ENCODE results near the gene STK17A. TPM values are rescaled to one million over a fixed set of nuclear protein-coding genes. Genes with fewer than 3 reads are reported as not detected.

STK17A gene
- total RNA-seq, 4 donors from 2014 or later = 6.5 to 17.1 (median 13.3) TPM

DNA sequence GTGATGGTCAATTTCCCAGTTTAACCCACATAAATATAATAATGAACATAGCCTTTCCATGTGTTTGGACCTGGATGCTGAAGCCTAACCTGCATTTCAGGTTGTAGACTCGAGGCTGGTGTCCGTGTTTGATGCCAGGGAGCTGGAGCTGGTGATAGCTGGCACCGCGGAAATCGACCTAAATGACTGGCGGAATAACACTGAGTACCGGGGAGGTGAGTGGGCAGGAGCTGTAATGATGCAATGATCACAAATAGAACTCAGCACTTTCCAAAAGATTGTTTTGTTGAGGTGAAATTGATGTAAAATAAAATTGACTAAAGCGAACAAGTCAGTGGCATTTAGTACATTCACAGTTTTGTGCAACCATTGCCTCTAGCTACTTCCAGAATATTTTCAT is 30.8 kb upstream of the STK17A start:
- H3K4me3 ChIP-seq (ENCODE audit: low read depth, poor library complexity, severe bottlenecking) = no peak overlapping the region
- DNase-seq (ENCODE audit: low spot score in 2 of 2) = no peak
- 86 to 89% methylated on average over 8 of the region's 8 CpGs for WGBS, 2 donors
- intact Hi-C loops (cut with DNase I; ENCODE audit: low total_unique reads) = no loop called here
- no peak for TF ChIP-seq POLR2A (IDR thresholded peaks at IDR 0.05)
- TF ChIP-seq, protein P1, sequence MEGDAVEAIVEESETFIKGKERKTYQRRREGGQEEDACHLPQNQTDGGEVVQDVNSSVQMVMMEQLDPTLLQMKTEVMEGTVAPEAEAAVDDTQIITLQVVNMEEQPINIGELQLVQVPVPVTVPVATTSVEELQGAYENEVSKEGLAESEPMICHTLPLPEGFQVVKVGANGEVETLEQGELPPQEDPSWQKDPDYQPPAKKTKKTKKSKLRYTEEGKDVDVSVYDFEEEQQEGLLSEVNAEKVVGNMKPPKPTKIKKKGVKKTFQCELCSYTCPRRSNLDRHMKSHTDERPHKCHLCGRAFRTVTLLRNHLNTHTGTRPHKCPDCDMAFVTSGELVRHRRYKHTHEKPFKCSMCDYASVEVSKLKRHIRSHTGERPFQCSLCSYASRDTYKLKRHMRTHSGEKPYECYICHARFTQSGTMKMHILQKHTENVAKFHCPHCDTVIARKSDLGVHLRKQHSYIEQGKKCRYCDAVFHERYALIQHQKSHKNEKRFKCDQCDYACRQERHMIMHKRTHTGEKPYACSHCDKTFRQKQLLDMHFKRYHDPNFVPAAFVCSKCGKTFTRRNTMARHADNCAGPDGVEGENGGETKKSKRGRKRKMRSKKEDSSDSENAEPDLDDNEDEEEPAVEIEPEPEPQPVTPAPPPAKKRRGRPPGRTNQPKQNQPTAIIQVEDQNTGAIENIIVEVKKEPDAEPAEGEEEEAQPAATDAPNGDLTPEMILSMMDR (IDR thresholded peaks at IDR 0.05) = no peak

GRCh38 chr7:43553999-43554398 is 28.9 kb upstream of the STK17A start:
- no peak for DNase-seq (ENCODE audit: low spot score in 2 of 2)
- WGBS, 2 donors = 45 to 52% methylated on average over 3 of the region's 3 CpGs
- H3K4me3 ChIP-seq (ENCODE audit: low read depth, poor library complexity, severe bottlenecking) = no peak overlapping the region
- no peak for TF ChIP-seq POLR2A (IDR thresholded peaks at IDR 0.05)
- TF ChIP-seq, protein P1 (IDR thresholded peaks at IDR 0.05) = no peak
- intact Hi-C loops (cut with DNase I; ENCODE audit: low total_unique reads) = no loop called here

DNA sequence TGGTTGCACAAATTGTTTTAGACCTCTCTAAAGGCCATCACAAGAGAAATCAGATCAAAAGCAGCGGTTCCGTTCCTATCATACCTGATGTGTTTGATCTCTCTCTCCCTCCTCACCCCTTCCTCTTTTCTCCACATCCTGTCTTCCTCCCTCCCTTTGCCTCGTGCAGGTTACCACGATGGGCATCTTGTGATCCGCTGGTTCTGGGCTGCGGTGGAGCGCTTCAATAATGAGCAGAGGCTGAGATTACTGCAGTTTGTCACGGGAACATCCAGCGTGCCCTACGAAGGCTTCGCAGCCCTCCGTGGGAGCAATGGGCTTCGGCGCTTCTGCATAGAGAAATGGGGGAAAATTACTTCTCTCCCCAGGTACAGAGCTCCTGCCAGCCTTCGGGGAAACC is 28.5 kb upstream of the STK17A start:
- WGBS, 2 donors = 88 to 90% methylated on average over 15 of the region's 15 CpGs
- intact Hi-C loops (cut with DNase I; ENCODE audit: low total_unique reads) = no loop called here
- no peak for DNase-seq (ENCODE audit: low spot score in 2 of 2)
- no peak overlapping the region for H3K4me3 ChIP-seq (ENCODE audit: low read depth, poor library complexity, severe bottlenecking)
- no peak for TF ChIP-seq POLR2A (IDR thresholded peaks at IDR 0.05)
- TF ChIP-seq, protein P1 (IDR thresholded peaks at IDR 0.05) = no peak

- 80 to 87% methylated on average over 7 of the region's 7 CpGs for WGBS, 2 donors
- no peak for DNase-seq (ENCODE audit: low spot score in 2 of 2)
- TF ChIP-seq POLR2A (IDR thresholded peaks at IDR 0.05) = no peak
- TF ChIP-seq, protein P1 (IDR thresholded peaks at IDR 0.05) = no peak
- intact Hi-C loops (cut with DNase I; ENCODE audit: low total_unique reads) = no loop called here
- H3K4me3 ChIP-seq (ENCODE audit: low read depth, poor library complexity, severe bottlenecking) = no peak overlapping the region
These were observed 24.9 kb upstream of the STK17A start for GRCh38 chr7:43557831-43558495.

DNA sequence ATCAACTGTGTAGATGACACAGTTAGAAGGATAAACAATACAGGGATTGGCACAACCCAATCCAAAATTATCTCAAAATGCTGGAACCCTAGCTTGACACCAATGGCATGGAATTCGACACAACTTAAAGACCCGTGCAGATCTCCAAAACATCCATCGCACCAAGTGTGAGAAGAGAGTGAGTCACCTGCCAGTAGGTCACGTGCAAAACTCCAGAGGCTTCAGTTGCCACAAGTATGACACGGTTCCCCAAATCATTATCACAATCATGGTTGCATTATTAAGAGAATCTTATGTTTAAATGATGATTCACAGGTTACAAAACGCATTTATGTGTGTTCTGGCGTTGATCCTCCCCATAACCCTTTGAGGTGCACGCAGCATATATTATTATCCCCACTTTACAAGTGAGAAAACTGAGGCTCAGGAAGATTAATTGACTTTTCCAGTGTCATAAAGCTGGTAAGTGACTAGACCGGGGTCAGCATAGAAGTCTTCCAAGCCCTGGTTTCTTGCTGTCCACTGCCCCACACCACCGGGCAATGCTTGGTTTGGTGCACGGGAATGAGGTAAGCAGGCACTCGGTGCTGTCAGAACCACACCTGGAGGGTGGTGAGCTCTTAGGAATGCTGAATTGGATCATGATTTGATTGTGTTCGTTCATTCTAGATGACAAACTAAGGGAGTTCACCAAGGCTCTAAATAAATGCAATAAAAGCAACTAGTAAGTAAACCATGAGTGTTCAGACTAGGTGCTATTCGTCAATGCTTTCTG is 23.6 kb upstream of the STK17A start:
- WGBS, 2 donors = 83 to 90% methylated on average over 14 of the region's 14 CpGs
- no peak overlapping the region for H3K4me3 ChIP-seq (ENCODE audit: low read depth, poor library complexity, severe bottlenecking)
- no peak for TF ChIP-seq POLR2A (IDR thresholded peaks at IDR 0.05)
- TF ChIP-seq, protein P1 (IDR thresholded peaks at IDR 0.05) = no peak
- DNase-seq (ENCODE audit: low spot score in 2 of 2) = no peak
- intact Hi-C loops (cut with DNase I; ENCODE audit: low total_unique reads) = no loop called here
